Sigmoid colon (tissue), 4 donors: Measurements from ENCODE around the gene C1QTNF1.

ENCODE experiments used
- POLR2A ChIP-seq, 2 donors: fragments of 450-650 bp; IDR thresholded peaks; one replicate each; pipeline ENCODE4 v1.6.1; 2016; ENCODE audit warnings: antibody characterized with exemption in 2 of 2, mild to moderate bottlenecking in 2 of 2, moderate library complexity in 2 of 2
- POLR2AphosphoS5 ChIP-seq, 4 donors: sonication (generic); formaldehyde crosslinking; IDR thresholded peaks; one replicate each; pipeline ENCODE4 v1.6.1; 2017; ENCODE audit warnings: antibody characterized with exemption in 4 of 4
- TF ChIP-seq, protein P1 (sequence below), 4 experiments: fragments of 450-650 bp in 3 of 4; fragments of 200-600 bp in 1 of 4; IDR thresholded peaks; one replicate each; pipeline ENCODE4 v1.5.1; 2016 to 2019; ENCODE audit warnings: antibody characterized with exemption in 4 of 4, mild to moderate bottlenecking in 3 of 4, moderate library complexity in 2 of 4

DNA sequence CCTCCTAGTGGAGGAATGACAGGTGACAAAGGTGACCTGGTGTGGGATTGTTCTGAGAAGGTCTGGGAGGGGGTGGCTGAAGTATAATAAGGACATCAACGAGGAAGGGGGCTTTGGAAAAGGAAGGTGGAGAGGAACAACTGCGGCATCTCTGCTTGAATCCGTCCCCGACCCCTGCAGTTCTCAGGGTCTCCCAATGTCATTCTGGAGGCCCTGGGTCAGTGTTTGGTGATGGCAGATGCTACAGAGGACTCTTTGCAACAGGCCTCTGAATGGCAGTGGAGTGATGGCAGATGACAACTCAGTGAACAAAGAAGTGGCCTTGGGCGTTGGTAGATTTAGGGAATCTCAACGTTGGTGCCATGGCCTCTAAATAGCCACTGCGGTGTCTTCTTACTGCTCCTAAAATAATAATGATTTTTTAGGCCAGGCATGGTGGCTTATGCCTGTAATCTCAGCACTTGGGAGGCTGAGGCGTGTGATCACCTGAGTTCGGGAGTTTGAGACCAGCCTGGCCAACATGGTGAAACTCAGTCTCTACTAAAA is 52.0 kb downstream of the C1QTNF1 start:
- TF ChIP-seq, protein P1, sequence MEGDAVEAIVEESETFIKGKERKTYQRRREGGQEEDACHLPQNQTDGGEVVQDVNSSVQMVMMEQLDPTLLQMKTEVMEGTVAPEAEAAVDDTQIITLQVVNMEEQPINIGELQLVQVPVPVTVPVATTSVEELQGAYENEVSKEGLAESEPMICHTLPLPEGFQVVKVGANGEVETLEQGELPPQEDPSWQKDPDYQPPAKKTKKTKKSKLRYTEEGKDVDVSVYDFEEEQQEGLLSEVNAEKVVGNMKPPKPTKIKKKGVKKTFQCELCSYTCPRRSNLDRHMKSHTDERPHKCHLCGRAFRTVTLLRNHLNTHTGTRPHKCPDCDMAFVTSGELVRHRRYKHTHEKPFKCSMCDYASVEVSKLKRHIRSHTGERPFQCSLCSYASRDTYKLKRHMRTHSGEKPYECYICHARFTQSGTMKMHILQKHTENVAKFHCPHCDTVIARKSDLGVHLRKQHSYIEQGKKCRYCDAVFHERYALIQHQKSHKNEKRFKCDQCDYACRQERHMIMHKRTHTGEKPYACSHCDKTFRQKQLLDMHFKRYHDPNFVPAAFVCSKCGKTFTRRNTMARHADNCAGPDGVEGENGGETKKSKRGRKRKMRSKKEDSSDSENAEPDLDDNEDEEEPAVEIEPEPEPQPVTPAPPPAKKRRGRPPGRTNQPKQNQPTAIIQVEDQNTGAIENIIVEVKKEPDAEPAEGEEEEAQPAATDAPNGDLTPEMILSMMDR (IDR thresholded peaks at IDR 0.05) = no peak
- no peak for TF ChIP-seq POLR2A (IDR thresholded peaks at IDR 0.05)
- no peak for TF ChIP-seq POLR2AphosphoS5 (IDR thresholded peaks at IDR 0.05)
